ENCODE measurements around the gene MRPL21. TPM values are rescaled to one million over a fixed set of nuclear protein-coding genes. Genes with fewer than 3 reads are reported as not detected.
A peak's percentile ranks its signal among the peaks of the same experiment; 100 is the strongest.

The MRPL21 gene
- polyA plus RNA-seq, 1 experiment, result 46.8 TPM

DNA sequence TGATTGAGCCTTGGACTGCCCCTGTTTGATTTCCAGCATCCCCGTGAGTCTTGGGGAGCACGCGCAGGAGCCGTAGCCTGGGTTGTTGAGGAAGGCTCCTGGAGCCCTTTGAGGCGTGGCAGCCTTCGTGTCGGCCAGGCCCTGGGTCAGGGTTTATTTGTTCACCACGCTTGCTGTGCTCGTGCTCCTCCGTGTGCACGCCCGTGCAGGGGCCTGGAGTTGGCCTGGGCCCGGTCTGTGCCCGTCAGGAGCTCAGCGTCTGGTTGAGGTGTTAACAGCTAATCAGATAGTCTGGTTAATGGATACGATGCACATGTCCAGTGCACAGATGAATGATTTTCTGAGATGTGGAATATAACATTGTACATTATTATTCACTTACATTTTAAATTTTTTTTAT lies 8.1 kb upstream of the MRPL21 start:
- TF ChIP-seq, protein P1, sequence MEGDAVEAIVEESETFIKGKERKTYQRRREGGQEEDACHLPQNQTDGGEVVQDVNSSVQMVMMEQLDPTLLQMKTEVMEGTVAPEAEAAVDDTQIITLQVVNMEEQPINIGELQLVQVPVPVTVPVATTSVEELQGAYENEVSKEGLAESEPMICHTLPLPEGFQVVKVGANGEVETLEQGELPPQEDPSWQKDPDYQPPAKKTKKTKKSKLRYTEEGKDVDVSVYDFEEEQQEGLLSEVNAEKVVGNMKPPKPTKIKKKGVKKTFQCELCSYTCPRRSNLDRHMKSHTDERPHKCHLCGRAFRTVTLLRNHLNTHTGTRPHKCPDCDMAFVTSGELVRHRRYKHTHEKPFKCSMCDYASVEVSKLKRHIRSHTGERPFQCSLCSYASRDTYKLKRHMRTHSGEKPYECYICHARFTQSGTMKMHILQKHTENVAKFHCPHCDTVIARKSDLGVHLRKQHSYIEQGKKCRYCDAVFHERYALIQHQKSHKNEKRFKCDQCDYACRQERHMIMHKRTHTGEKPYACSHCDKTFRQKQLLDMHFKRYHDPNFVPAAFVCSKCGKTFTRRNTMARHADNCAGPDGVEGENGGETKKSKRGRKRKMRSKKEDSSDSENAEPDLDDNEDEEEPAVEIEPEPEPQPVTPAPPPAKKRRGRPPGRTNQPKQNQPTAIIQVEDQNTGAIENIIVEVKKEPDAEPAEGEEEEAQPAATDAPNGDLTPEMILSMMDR (IDR thresholded peaks at IDR 0.05; ENCODE audit: low read depth, low read length), result no peak
- Histone ChIP-seq H3K27ac (ENCODE audit: low read depth, low read length) (no peak overlapping the region), H3K27me3 (ENCODE audit: control insufficient read depth, insufficient read depth, low read length) (no peaks in the 10 kb centered on the region), H3K4me3 (ENCODE audit: low read depth, low read length) (no peak overlapping the region), H3K9me3 (ENCODE audit: control insufficient read depth, insufficient read depth, low read length) (no peaks in the 10 kb centered on the region)
- CTCF ChIA-PET, result no interaction called here
- POLR2A ChIA-PET, result no interaction called here
- no peak for DNase-seq (ENCODE audit: low read depth, low spot score)

DNA sequence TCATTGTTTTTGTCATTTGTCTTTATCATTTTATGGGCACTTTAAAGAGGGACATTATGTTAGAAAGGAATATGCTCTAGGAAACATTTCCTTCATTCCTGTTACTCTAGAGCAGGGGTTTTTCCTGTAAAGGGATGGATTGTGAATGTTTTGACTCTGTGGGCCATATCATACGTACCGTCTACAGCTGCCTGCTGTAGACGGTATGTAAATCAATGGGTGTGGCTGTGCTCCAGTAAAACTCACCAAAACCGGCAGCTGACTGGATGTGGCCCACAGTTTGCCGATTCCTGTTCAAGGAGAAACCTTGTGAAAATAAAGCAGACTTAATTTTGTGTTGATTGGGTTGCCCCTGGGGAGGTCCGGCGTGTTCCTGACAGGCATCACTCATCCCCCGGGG lies 7.3 kb upstream of the MRPL21 start:
- H3K4me3 ChIP-seq (ENCODE audit: low read depth, low read length), result no peak overlapping the region
- ChIA-PET POLR2A (no interaction called here), CTCF (interaction anchor here (0.7 kb wide), 1 partner anchor 162 kb away, joined by 3 read pairs; no protein-coding TSS in a partner anchor)
- no peaks in the 10 kb centered on the region for H3K27me3 ChIP-seq (ENCODE audit: control insufficient read depth, insufficient read depth, low read length)
- H3K27ac ChIP-seq (ENCODE audit: low read depth, low read length), result no peak overlapping the region
- DNase-seq (ENCODE audit: low read depth, low spot score), result no peak
- TF ChIP-seq, protein P1 (IDR thresholded peaks at IDR 0.05; ENCODE audit: low read depth, low read length), result no peak
- no peaks in the 10 kb centered on the region for H3K9me3 ChIP-seq (ENCODE audit: control insufficient read depth, insufficient read depth, low read length)

DNA sequence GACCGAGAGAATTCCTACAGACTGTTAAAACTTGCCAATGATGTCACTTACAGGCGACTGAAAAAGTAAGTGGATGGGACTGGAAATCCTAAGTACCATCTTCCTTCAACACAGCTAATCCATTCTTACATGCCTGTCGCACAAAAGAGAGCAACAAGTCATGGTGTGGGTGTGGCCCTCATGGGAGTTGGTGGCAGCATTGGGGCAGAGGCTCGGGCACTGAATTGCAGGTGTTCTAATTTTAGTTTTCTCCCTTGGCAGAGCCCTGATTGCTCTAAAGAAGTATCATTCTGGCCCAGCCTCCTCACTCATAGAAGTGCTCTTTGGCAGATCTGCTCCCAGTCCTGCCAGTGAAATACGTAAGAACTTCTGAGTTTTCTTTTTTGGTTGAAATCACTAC lies 4.6 kb upstream of the MRPL21 start:
- Histone ChIP-seq H3K4me3 (ENCODE audit: low read depth, low read length) (no peak overlapping the region), H3K9me3 (ENCODE audit: control insufficient read depth, insufficient read depth, low read length) (no peaks in the 10 kb centered on the region; the same call in 1 of the 2 replicates), H3K27ac (ENCODE audit: low read depth, low read length) (no peak overlapping the region), H3K27me3 (ENCODE audit: control insufficient read depth, insufficient read depth, low read length) (no peaks in the 10 kb centered on the region)
- ChIA-PET CTCF (interaction anchor here (0.7 kb wide), 1 partner anchor 17 kb away, joined by 3 read pairs; no protein-coding TSS in a partner anchor), POLR2A (interaction anchor here (0.7 kb wide), 1 partner anchor 19 kb away, joined by 4 read pairs; no protein-coding TSS in a partner anchor)
- TF ChIP-seq, protein P1 (IDR thresholded peaks at IDR 0.05; ENCODE audit: low read depth, low read length), result no peak
- no peak for DNase-seq (ENCODE audit: low read depth, low spot score)

DNA sequence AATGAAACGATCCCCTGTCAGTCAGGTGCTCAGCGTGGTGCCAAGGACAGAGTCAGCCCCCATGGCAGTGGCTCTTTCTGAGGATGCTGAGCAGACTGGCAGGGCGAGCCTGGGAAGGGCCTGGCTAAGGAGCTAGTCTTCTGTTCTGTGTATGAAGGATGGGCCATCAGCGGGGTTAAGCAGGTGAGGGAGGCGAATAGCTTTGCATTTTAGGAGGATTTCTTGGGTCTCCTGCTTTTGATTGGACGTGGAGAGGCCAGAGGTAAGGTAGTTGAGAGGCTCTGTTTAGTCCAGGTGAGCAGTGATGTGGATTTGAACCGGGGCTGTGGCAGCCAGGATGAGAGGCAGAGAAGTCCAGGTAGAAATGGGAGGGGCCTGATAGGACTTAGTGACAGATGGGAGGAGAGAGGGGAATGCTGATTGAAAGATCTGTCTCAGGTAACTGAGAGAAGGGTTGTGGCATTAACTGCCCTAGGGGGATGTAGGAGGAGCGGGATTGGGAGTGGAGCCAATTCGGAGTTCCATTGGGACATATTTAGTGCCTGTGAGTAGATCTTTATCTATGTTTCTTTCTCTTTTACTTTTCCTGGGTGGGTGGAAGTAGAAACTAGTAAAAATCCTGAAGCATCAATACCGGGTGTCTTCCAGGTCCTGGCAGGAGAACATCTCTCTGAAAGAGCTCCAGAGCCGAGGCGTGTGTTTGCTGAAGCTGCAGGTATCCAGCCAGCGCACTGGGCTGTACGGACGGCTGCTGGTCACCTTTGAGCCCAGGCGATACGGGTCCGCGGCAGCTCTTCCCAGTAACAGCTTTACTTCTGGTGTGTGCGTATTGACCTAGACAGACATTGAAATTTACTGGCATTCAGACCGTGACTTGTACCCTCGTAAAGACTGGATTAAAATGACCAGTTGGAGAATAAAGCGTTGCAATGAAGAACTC lies 2.1 kb upstream of the MRPL21 start:
- DNase-seq (ENCODE audit: low read depth, low spot score), result no peak
- H3K4me3 ChIP-seq (ENCODE audit: low read depth, low read length), result peak overlapping the region; percentile 22; the same call in 1 of the 2 replicates
- H3K9me3 ChIP-seq (ENCODE audit: control insufficient read depth, insufficient read depth, low read length), result no peaks in the 10 kb centered on the region; the same call in 1 of the 2 replicates
- no peaks in the 10 kb centered on the region for H3K27me3 ChIP-seq (ENCODE audit: control insufficient read depth, insufficient read depth, low read length)
- no peak overlapping the region for H3K27ac ChIP-seq (ENCODE audit: low read depth, low read length)
- TF ChIP-seq, protein P1 (IDR thresholded peaks at IDR 0.05; ENCODE audit: low read depth, low read length), result no peak
- ChIA-PET CTCF (no interaction called here), POLR2A (no interaction called here)

DNA sequence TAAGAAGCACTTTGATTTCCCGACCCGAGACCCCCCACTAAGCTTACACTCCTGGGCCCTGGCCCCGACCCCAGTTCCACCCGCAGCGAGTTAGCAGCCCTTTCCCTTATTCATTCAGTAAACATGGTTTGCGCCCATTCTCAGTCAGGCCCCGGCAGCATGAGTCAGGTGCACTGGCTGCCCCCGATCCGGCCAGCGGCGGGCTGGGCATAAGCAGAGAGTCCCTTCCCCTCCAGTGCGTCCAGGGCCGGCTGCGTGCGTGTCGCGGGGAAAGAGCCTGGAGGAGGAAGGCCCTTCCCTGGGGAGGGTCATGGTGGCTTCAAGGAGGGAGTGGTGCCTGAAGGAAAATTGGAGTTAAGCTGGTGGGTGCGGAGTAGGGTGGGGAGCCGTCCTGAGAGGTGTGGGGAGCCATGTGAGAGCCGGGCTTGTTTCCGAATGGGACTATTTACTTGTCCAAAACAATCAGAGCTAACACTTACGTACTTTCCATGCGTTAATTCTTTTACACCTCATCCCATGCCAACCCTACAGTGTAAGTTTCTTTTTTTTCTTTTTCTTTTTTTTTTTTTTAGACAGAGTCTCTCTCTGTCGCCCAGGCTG lies 716 bp upstream of the MRPL21 start:
- ChIA-PET CTCF (no interaction called here), POLR2A (interaction anchor here (1.7 kb wide), 1 partner anchor 109 kb away, joined by 4 read pairs; the partner anchor contains the start of gene MRGPRF)
- no peaks in the 10 kb centered on the region; the same call in 1 of the 2 replicates for H3K9me3 ChIP-seq (ENCODE audit: control insufficient read depth, insufficient read depth, low read length)
- peak overlapping the region; percentile 100 for H3K4me3 ChIP-seq (ENCODE audit: low read depth, low read length)
- no peak for DNase-seq (ENCODE audit: low read depth, low spot score)
- H3K27ac ChIP-seq (ENCODE audit: low read depth, low read length), result peak overlapping the region; percentile 70
- H3K27me3 ChIP-seq (ENCODE audit: control insufficient read depth, insufficient read depth, low read length), result no peaks in the 10 kb centered on the region
- TF ChIP-seq, protein P1 (IDR thresholded peaks at IDR 0.05; ENCODE audit: low read depth, low read length), result no peak

Data from AG04450 (cell line).